Stimulated activated CD8-positive, alpha-beta memory T cell treated with anti-CD3 and anti-CD28 coated beads, Interleukin-2, amount 100 ng/mL, for 1 hour (primary cell): ENCODE results near the gene MAP7D2.

Experiments used
- DNase-seq, 2 donors: peaks; one replicate each; pipeline ENCODE4 v3.0.0-alpha.2; 2020; ENCODE audit warnings: low read depth in 2 of 2

MAP7D2 gene

DNA sequence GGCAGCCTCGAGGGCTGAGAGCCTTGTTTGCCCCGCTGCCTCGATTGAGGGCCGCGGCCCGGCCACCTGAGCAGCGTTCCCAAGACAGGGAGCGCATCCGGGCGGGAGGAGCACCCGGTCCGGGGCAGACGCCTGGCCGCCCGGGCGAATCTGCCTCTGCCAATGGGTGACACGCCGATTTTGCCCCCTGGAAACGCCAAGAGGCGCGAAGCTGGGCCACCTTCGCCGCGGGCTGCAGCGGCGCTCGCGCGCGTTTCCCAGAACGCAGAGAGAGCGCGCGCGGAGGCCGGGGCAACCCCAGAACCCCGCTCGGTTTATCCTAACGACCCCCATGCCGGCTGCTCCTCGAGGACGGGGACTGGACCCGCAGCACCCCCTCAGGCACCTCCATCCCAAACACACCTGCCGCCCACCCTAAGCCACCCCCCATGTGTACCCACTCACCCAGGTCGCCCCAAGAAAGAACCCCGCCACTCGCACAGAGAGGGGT, 575 bp downstream of the MAP7D2 start:
- DNase-seq = no peak

GRCh38 chrX:20112022-20112774, 4.5 kb downstream of the MAP7D2 start:
- no peak for DNase-seq

- no peak for DNase-seq
These were observed 5.4 kb downstream of the MAP7D2 start for GRCh38 chrX:20111271-20111670.

DNA sequence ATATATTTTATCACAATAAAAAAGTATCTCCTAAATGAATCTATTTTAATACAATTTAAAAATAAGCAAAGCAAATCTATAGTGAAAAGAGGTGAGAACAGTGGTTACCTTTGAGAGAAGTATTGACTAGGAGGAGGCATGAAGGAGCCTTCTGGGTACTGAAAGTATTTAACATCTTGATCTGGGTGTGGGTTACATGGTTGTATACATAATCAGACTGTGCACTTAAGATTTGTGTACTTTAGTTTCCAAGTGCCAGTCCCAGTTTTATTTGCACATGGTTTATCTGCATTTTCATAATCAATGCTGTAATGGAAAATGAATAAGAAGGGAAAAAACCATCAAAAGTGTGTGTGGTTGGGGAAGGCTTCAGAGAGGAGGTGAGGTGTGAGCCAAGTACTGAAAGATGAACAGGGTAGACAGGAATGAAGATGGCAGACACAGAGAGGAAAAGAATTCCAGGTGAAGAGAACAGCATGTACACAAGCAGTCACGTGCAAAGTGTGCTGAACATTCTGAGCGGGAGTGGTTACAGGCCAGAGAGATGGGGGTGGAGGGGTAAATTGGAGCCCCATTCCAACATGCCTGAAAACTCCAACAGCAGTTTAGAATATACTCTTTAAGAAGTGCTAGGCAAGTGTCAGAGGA, 14.6 kb downstream of the MAP7D2 start:
- no peak for DNase-seq

DNA sequence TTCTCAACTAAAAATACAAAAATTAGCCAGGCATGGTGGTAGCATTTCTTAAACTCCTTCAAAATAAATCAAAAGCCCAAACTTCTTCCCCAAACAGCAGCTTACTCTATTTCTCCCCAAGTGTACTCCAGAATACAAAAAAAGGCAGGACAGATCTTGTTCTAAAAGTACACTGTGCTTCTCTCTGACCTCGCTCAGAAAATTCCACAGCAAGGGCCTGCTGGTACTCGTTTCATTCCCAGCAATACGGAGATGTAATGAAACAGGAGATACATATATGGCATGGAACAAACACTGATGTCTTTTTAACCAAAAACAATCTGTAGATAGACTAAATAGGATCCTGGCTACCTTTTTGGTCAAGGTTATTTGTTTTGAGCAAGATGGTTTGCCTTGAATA, 25.2 kb downstream of the MAP7D2 start:
- no peak for DNase-seq

GRCh38 chrX:20089845-20090244, 26.9 kb downstream of the MAP7D2 start:
- DNase-seq = no peak

GRCh38 chrX:20080277-20080676, 36.4 kb downstream of the MAP7D2 start:
- DNase-seq = no peak

DNA sequence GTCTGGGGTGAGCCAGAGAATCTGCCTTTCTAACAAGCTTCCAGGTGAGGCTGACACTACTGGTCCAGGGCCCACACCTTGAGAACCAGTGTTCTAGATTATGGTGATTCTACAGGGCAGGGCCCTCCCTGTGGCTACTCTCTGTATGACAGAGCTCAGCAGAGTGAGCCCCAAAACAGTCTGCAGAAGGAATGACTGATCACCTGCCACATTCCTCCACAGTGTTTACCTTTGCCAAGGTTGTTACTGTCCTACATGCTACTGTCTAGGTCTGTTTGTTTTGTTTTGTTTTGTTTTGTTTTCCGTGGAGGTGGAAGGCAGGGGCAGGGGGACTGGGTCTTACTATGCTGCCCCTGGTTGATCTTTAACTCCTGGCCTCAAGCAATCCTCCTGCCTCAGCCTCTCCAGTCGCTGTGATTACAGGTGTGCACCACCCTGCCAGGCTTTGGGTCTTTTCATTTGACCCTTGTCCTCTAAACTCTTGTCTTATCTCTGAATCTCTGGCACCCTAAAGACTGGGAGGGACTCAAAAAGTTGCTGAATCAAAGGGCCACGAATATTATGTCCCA, 45.1 kb downstream of the MAP7D2 start:
- no peak for DNase-seq

- no peak for DNase-seq
These were observed 48.8 kb downstream of the MAP7D2 start for GRCh38 chrX:20067709-20068561.

GRCh38 chrX:20066968-20067708, 49.6 kb downstream of the MAP7D2 start:
- no peak for DNase-seq

GRCh38 chrX:20063716-20064351, 52.9 kb downstream of the MAP7D2 start:
- DNase-seq = no peak

DNA sequence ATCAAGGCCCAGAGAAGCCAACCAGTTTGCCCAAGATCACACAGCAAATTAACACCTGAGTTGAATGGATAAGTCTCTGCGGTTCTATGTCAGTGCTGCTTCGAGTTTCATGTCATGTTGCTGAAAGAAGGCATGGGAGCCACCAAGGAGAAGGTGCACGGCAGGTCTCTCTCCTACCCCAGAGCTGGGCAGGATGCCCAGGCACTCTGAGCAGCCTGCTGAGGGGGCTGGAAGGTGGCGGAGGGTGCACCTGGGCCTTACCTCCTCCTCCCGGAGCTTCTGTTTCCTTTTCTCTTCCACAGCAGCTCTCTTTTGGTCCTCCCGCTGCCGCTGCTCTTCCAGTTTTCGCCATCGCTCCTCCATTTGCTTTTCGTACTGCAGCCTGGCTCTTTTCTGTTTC, 53.6 kb downstream of the MAP7D2 start:
- no peak for DNase-seq

DNA sequence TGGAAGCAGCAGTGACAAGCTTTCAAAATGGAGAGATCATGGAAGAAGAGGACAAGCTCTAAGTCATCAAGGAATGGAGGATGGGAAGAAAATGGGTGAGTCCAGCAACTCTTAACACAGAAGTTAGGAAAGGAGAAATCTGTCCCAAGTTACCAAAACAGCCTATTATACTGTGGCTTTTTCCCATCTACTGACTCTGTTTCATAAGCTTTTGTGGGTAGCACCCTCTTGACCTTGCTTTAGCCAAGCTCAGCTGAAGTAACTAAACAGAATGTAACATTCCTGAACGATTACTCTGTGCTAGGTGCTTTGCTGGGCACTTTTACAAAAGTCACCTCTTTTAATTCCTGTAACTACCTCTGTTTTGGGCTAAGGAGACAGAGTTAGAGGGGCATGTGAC, 54.9 kb downstream of the MAP7D2 start:
- no peak for DNase-seq

- DNase-seq = no peak
These were observed 55.6 kb downstream of the MAP7D2 start for GRCh38 chrX:20060961-20061748.

DNA sequence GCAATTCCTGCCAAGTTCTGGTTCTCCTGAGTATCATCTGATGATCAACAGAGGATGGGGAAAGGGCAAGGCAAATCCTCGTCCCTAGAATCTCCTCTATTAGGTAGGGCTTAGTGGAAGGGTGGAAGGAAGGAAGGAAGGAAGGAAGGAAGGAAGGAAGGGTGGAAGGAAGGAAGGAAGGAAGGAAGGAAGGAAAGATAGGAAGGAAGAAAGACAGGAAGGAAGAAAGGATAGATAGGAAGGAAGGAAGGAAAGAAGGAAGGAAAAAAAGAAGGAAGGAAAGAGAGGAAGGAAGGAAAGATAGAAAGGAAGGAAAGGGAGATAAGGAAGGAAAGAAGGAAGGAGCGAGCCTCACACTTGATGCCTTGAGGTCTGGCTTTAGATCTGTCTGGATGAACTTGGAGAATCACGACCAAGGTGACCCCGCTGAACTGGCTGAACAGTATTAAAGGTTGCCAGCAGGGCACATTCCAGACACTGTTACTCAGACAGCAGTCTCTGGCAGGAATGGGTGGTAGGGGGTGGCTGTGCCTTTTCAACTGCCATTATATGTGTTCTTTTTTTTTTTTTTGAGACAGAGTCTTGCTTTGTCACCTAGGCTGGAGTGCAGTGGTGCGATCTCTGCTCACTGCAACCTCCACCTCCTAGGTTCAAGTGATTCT, 57.1 kb downstream of the MAP7D2 start:
- DNase-seq = no peak

GRCh38 chrX:20057479-20057878, 59.2 kb downstream of the MAP7D2 start:
- DNase-seq = no peak

DNA sequence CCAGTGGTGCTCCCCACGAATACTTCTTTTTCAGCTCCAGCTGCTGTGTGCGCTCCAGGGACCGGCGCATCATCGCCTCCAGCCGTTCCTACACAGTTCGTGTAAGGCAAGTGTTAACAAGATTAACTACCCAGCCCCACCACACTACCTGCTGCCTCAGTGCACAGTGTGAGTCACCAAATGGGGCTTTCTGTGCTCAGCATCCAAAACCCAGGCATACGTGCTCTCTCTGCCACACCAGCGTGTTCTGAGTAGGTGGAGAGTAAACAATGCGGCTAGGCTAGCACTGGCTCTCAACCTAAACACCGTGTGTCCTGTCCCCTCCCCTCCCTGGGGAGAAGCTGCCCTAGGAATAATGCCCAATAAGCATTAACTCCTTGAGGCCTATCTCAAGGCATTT, 60.0 kb downstream of the MAP7D2 start:
- DNase-seq = no peak

DNA sequence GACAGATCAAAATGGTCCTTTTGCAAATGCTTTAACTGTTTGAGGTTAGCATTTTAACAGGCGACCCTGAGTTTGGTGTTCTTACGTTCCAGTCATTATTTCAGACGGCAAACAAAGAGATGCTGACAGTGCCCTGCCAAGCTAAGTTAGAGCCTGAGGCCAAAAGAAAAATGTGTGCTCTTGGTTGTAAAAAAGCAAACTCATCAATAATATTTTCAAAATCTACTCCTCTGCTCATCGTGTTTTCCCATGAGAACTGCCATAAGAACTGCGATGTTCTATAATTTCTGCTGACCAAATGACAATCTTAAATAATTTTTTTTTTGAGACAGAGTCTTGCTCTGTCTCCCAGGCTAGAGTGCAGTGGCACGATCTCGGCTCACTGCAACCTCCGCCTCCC, 63.2 kb downstream of the MAP7D2 start:
- DNase-seq = no peak

DNA sequence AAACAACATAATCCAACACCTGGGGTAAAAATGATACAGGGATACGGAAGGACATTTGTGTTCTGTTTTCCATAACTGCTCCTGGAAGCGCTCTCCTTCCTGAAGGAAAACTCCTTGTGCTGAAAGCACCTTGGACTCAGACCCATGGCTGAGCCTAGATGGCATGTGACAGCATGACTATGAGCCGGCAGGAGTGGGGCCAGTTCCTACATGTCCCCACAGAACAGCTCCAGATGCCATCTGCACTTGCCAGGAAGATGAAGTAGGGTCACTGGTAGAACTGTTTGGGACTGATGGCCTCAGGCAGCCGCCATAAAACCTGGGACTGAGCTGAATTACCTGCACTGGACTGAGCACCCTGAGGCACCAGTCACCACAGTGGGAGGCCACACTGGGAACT, 69.8 kb downstream of the MAP7D2 start:
- no peak for DNase-seq

DNA sequence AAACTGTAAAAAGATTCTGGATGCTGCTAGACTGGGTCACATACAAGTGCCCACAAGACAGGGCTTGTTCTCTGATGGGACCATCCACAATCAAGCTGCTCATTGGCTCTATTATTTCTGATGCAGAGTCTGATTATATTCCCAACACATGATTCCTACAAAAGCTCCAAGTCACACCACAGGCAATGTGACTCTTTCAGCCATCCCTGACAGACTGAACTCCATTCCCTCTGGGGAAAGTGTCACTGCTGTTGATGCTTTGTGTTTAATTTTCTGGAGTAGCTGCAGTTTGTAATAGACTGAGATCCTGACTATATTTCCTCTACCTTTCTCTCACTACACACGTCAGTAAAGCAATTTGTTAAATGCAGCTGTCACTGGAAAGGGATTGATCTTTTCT, 70.5 kb downstream of the MAP7D2 start:
- DNase-seq = no peak
